PFSK-1 (cell line): ENCODE measurements around the gene ROBO1.

Experiments used
- POLR2AphosphoS5 ChIP-seq: IDR thresholded peaks from 2 replicates; pipeline ENCODE4 v1.6.1; 2012; ENCODE audit warnings: low read depth, mild to moderate bottlenecking, control low read depth, low read length, moderate library complexity
- SIN3A ChIP-seq: IDR thresholded peaks from 2 replicates; pipeline ENCODE4 v1.6.1; 2012; ENCODE audit warnings: mild to moderate bottlenecking, low read length, moderate library complexity, borderline replicate concordance; ENCODE audit not compliant: insufficient read depth

DNA sequence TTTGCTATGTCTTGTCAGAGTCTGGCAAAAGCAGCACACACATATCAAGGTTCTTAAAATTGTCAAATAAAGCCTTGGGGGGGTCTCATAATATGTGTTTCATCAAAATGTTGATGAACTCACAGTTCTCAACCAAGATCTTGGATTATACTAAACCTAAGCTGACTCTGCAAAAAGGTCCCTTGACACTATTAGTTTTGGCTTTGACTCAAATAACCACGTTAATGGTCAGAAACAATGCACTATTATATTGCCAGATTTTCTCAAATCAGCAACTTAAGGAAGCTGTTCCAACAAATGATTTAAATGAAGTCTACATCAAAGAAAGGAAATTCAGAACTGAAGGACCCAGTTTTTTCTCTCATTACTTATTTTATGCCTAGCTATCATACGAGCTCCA, 1063.9 kb downstream of the ROBO1 start:
- no peak for TF ChIP-seq POLR2AphosphoS5
- no peak for TF ChIP-seq SIN3A
